ENCODE results near the gene RALGDS.

Gene RALGDS

DNA sequence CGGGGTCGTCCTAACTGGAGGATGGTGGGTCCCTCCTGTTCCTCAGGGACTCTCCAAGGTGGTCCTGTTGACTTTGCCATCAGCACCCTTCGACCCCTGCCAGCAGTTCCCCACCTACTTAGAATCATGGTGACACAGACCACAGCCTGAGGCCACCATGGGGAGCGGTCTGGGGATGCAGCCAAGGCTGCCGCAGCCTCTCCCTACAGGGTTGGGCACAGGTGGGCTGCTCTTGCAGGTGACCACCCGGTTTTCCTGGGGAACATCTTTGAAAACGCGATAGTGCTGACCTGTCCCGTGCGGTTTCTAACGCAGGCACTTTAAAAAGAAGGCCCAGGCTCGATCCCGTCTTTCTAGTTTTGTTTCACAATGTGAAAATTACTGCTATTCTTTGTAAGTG is 72.0 kb downstream of the RALGDS start:
- no peak for TF ChIP-seq ZFX (IDR thresholded peaks at IDR 0.05)
- TF ChIP-seq, protein P1, sequence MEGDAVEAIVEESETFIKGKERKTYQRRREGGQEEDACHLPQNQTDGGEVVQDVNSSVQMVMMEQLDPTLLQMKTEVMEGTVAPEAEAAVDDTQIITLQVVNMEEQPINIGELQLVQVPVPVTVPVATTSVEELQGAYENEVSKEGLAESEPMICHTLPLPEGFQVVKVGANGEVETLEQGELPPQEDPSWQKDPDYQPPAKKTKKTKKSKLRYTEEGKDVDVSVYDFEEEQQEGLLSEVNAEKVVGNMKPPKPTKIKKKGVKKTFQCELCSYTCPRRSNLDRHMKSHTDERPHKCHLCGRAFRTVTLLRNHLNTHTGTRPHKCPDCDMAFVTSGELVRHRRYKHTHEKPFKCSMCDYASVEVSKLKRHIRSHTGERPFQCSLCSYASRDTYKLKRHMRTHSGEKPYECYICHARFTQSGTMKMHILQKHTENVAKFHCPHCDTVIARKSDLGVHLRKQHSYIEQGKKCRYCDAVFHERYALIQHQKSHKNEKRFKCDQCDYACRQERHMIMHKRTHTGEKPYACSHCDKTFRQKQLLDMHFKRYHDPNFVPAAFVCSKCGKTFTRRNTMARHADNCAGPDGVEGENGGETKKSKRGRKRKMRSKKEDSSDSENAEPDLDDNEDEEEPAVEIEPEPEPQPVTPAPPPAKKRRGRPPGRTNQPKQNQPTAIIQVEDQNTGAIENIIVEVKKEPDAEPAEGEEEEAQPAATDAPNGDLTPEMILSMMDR (conservative IDR thresholded peaks at IDR 0.05), result no peak
- no peak overlapping the region for H3K27ac ChIP-seq

DNA sequence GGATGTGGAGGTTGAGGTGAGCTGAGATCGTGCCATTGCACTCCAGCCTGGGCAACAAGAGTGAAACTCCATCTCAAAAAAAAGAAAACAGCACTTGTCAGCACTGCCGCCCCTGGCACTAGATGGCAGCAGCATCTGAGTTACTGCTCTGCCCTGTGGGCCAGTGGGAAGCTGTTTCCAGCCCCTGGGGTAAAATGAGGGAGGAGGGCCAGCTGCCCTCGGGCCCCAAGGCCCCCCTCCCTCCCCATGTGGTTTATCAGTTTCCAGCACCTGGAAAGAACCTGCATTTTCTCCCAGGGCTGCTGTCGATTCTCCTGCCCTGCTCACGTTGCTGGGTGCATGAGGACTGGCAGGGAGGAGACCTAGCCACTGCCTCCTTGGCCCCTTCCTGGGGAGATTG is 72.4 kb downstream of the RALGDS start:
- TF ChIP-seq ZFX (IDR thresholded peaks at IDR 0.05), result no peak
- TF ChIP-seq, protein P1 (conservative IDR thresholded peaks at IDR 0.05), result no peak; the same call in 1 of the 2 replicates

More for the DNA sequence above, 72.4 kb downstream of the RALGDS start:
- no peak overlapping the region for H3K27ac ChIP-seq

Data from C4-2B (cell line).